LNCaP clone FGC (cell line): ENCODE data around the gene KIF26A.

Source experiments
- DNase-seq: peaks from one replicate; pipeline ENCODE4 v3.0.0-alpha.2; 2011; ENCODE audit warnings: low read depth
- H3K4me3 ChIP-seq: 2 replicates; pipeline ENCODE4 v1.5.1; 2011; ENCODE audit warnings: mild to moderate bottlenecking, low read depth, low read length, control low read depth
- CTCF ChIP-seq: IDR thresholded peaks from 2 replicates; pipeline ENCODE4 v1.5.1; 2012; ENCODE audit warnings: mild to moderate bottlenecking; ENCODE audit not compliant: control insufficient read depth, insufficient read depth; ENCODE audit errors: extremely low read depth

Gene KIF26A

GRCh38 chr14:104118006-104118844 lies 20.2 kb upstream of the KIF26A start:
- no peak for DNase-seq
- H3K4me3 ChIP-seq, result no peak overlapping the region
- TF ChIP-seq CTCF, result no peak

- DNase-seq, result no peak
- H3K4me3 ChIP-seq, result no peak overlapping the region
- TF ChIP-seq CTCF, result no peak
Measured at GRCh38 chr14:104119119-104119487, 19.3 kb upstream of the KIF26A start.

GRCh38 chr14:104119488-104120251 lies 18.7 kb upstream of the KIF26A start:
- TF ChIP-seq CTCF, result no peak
- H3K4me3 ChIP-seq, result no peak overlapping the region
- DNase-seq, result no peak

- H3K4me3 ChIP-seq, result no peak overlapping the region
- DNase-seq, result no peak
- no peak for TF ChIP-seq CTCF
Measured at GRCh38 chr14:104120281-104120741, 18.1 kb upstream of the KIF26A start.

- H3K4me3 ChIP-seq, result no peak overlapping the region
- DNase-seq, result no peak
- TF ChIP-seq CTCF, result no peak
Measured at GRCh38 chr14:104121142-104121541, 17.2 kb upstream of the KIF26A start.

- DNase-seq, result no peak
- TF ChIP-seq CTCF, result no peak
- no peak overlapping the region for H3K4me3 ChIP-seq
Measured at GRCh38 chr14:104123879-104124278, 14.5 kb upstream of the KIF26A start.
